Measurements from ENCODE around the gene TXNDC2. TPM values are rescaled to one million over a fixed set of nuclear protein-coding genes. Genes with fewer than 3 reads are reported as not detected.

TXNDC2 gene
- total and polyA plus RNA-seq, 9 of the 15 experiments (the other 6 are each of a cell fraction or from before 2014, with no cell fraction given): 1.2 to 4.9 (median 2.3) TPM

DNA sequence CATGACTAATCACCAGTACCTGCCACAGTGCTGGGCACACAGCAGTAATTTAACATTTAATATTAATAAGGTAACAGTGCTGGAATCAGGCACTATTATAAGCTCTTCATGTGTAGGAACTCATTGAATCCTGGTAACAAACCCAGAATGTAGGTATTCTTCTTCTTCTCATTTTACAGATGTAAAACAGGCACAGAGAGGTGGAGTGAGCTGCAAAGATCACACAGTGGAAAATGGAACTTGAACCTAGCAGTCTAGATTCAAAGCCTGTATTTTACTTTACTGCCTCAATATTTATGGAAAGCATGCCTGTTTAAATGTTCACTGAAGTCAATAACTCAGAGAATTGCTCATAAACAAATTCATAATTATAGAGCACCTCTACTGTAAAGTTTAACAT is 24.3 kb downstream of the TXNDC2 start (continued):
- no peak for TF ChIP-seq DDX20 (tag; IDR thresholded peaks at IDR 0.05; ENCODE audit: low read depth)
- TF ChIP-seq ELF2 (CRISPR knock-in tag; IDR thresholded peaks at IDR 0.05): no peak
- no peak for TF ChIP-seq CBX3 (IDR thresholded peaks at IDR 0.05; ENCODE audit: borderline replicate concordance in 1 of 2, low read length in 2 of 2)
- peak; percentile 34 for TF ChIP-seq BRD9 (IDR thresholded peaks at IDR 0.05; ENCODE audit: low read depth, partially characterized antibody)
- peak; percentile 30; the same call in 1 of the 2 replicates for TF ChIP-seq CBX1 (IDR thresholded peaks at IDR 0.05; ENCODE audit: low read depth)
- TF ChIP-seq RBM25 (IDR thresholded peaks at IDR 0.05; ENCODE audit: low read depth, low read length, severe bottlenecking): peak; percentile 86
- TF ChIP-seq, protein P1, sequence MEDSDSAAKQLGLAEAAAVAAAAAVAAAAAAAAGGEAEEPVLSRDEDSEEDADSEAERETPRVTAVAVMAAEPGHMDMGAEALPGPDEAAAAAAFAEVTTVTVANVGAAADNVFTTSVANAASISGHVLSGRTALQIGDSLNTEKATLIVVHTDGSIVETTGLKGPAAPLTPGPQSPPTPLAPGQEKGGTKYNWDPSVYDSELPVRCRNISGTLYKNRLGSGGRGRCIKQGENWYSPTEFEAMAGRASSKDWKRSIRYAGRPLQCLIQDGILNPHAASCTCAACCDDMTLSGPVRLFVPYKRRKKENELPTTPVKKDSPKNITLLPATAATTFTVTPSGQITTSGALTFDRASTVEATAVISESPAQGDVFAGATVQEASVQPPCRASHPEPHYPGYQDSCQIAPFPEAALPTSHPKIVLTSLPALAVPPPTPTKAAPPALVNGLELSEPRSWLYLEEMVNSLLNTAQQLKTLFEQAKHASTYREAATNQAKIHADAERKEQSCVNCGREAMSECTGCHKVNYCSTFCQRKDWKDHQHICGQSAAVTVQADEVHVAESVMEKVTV (CRISPR knock-in tag; IDR thresholded peaks at IDR 0.05): no peak
- TF ChIP-seq MEIS2 (IDR thresholded peaks at IDR 0.05; ENCODE audit: partially characterized antibody): no peak
- no peak for TF ChIP-seq ZNF707 (CRISPR knock-in tag; conservative IDR thresholded peaks at IDR 0.05)
- TF ChIP-seq ELF4 (CRISPR knock-in tag; IDR thresholded peaks at IDR 0.05): no peak
- TF ChIP-seq, protein P2, sequence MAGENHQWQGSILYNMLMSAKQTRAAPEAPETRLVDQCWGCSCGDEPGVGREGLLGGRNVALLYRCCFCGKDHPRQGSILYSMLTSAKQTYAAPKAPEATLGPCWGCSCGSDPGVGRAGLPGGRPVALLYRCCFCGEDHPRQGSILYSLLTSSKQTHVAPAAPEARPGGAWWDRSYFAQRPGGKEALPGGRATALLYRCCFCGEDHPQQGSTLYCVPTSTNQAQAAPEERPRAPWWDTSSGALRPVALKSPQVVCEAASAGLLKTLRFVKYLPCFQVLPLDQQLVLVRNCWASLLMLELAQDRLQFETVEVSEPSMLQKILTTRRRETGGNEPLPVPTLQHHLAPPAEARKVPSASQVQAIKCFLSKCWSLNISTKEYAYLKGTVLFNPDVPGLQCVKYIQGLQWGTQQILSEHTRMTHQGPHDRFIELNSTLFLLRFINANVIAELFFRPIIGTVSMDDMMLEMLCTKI (IDR thresholded peaks at IDR 0.05; ENCODE audit: partially characterized antibody): no peak
- TF ChIP-seq, protein P3, sequence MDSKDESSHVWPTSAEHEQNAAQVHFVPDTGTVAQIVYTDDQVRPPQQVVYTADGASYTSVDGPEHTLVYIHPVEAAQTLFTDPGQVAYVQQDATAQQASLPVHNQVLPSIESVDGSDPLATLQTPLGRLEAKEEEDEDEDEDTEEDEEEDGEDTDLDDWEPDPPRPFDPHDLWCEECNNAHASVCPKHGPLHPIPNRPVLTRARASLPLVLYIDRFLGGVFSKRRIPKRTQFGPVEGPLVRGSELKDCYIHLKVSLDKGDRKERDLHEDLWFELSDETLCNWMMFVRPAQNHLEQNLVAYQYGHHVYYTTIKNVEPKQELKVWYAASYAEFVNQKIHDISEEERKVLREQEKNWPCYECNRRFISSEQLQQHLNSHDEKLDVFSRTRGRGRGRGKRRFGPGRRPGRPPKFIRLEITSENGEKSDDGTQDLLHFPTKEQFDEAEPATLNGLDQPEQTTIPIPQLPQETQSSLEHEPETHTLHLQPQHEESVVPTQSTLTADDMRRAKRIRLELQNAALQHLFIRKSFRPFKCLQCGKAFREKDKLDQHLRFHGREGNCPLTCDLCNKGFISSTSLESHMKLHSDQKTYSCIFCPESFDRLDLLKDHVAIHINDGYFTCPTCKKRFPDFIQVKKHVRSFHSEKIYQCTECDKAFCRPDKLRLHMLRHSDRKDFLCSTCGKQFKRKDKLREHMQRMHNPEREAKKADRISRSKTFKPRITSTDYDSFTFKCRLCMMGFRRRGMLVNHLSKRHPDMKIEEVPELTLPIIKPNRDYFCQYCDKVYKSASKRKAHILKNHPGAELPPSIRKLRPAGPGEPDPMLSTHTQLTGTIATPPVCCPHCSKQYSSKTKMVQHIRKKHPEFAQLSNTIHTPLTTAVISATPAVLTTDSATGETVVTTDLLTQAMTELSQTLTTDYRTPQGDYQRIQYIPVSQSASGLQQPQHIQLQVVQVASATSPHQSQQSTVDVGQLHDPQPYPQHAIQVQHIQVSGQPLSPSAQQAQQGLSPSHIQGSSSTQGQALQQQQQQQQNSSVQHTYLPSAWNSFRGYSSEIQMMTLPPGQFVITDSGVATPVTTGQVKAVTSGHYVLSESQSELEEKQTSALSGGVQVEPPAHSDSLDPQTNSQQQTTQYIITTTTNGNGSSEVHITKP (IDR thresholded peaks at IDR 0.05; ENCODE audit: partially characterized antibody): no peak
- TF ChIP-seq MAFG (tag; conservative IDR thresholded peaks at IDR 0.05): no peak
- TF ChIP-seq XRCC4 (IDR thresholded peaks at IDR 0.05; ENCODE audit: extremely low read depth, insufficient read depth, insufficient read length): no peak
- no peak for TF ChIP-seq SUPT5H (IDR thresholded peaks at IDR 0.05)
- TF ChIP-seq TOE1 (IDR thresholded peaks at IDR 0.05; ENCODE audit: borderline replicate concordance): no peak
- no peak for TF ChIP-seq TOE1 (CRISPR knock-in tag; IDR thresholded peaks at IDR 0.05; ENCODE audit: borderline replicate concordance, low read depth)
- no peak for TF ChIP-seq U2AF1 (optimal IDR thresholded peaks at IDR 0.05; ENCODE audit: low read depth, low read length)
- no peak for TF ChIP-seq ZNF121 (CRISPR knock-in tag; conservative IDR thresholded peaks at IDR 0.05)
- no peak for TF ChIP-seq ZNF354B (CRISPR knock-in tag; IDR thresholded peaks at IDR 0.05)
- TF ChIP-seq, protein P4, sequence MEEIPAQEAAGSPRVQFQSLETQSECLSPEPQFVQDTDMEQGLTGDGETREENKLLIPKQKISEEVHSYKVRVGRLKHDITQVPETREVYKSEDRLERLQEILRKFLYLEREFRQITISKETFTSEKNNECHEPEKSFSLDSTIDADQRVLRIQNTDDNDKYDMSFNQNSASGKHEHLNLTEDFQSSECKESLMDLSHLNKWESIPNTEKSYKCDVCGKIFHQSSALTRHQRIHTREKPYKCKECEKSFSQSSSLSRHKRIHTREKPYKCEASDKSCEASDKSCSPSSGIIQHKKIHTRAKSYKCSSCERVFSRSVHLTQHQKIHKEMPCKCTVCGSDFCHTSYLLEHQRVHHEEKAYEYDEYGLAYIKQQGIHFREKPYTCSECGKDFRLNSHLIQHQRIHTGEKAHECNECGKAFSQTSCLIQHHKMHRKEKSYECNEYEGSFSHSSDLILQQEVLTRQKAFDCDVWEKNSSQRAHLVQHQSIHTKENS (CRISPR knock-in tag; IDR thresholded peaks at IDR 0.05): no peak
- no peak for TF ChIP-seq ZNF778 (CRISPR knock-in tag; IDR thresholded peaks at IDR 0.05)

Measured in K562 (cell line).